PFSK-1 (cell line): ENCODE data around the gene GMDS.

Experiments used
- FOXP2 ChIP-seq: optimal IDR thresholded peaks from 2 replicates; pipeline ENCODE3; 2011; ENCODE audit warnings: borderline replicate concordance, control low read depth, inconsistent platforms; ENCODE audit not compliant: insufficient read depth; ENCODE audit errors: extremely low read length, extremely low read depth
- POLR2AphosphoS5 ChIP-seq: IDR thresholded peaks from 2 replicates; pipeline ENCODE4 v1.6.1; 2012; ENCODE audit warnings: low read depth, mild to moderate bottlenecking, control low read depth, low read length, moderate library complexity
- REST ChIP-seq, 2 experiments: IDR thresholded peaks; 2 replicates each; pipeline versions ENCODE4 v1.6.1 to v1.8.0; 2011 to 2012; ENCODE audit warnings: low read depth in 2 of 2, low read length in 2 of 2, control low read depth in 1 of 2, inconsistent platforms in 1 of 2, mild to moderate bottlenecking in 1 of 2, moderate library complexity in 1 of 2; ENCODE audit not compliant: insufficient read depth in 1 of 2
- SIN3A ChIP-seq: IDR thresholded peaks from 2 replicates; pipeline ENCODE4 v1.6.1; 2012; ENCODE audit warnings: mild to moderate bottlenecking, low read length, moderate library complexity, borderline replicate concordance; ENCODE audit not compliant: insufficient read depth
- TAF1 ChIP-seq: IDR thresholded peaks from 2 replicates; pipeline ENCODE4 v1.6.1; 2012; ENCODE audit warnings: low read length, control low read depth, borderline replicate concordance; ENCODE audit not compliant: insufficient read depth

The GMDS gene

GRCh38 chr6:1597121-1597744, 648.2 kb downstream of the GMDS start:
- no peak for TF ChIP-seq TAF1
- TF ChIP-seq POLR2AphosphoS5, result no peak
- TF ChIP-seq SIN3A, result no peak
- TF ChIP-seq FOXP2, result no peak
- TF ChIP-seq REST (IDR thresholded peaks at IDR 0.05; ENCODE audit: insufficient read depth in 1 of 2, low read depth in 2 of 2, low read length in 2 of 2), result no peak

GRCh38 chr6:1596088-1596852, 649.1 kb downstream of the GMDS start:
- TF ChIP-seq TAF1, result no peak
- no peak for TF ChIP-seq SIN3A
- TF ChIP-seq REST (IDR thresholded peaks at IDR 0.05; ENCODE audit: insufficient read depth in 1 of 2, low read depth in 2 of 2, low read length in 2 of 2), result no peak
- TF ChIP-seq FOXP2, result no peak
- TF ChIP-seq POLR2AphosphoS5, result no peak

- TF ChIP-seq SIN3A, result no peak
These were observed 649.9 kb downstream of the GMDS start for GRCh38 chr6:1595271-1596087.

- TF ChIP-seq REST (IDR thresholded peaks at IDR 0.05; ENCODE audit: insufficient read depth in 1 of 2, low read depth in 2 of 2, low read length in 2 of 2), result no peak
These were observed 650.8 kb downstream of the GMDS start for GRCh38 chr6:1594445-1595200.

GRCh38 chr6:1593958-1594314, 651.5 kb downstream of the GMDS start:
- TF ChIP-seq TAF1 (no peak), FOXP2 (no peak), POLR2AphosphoS5 (no peak), SIN3A (no peak), REST (IDR thresholded peaks at IDR 0.05; ENCODE audit: insufficient read depth in 1 of 2, low read depth in 2 of 2, low read length in 2 of 2) (no peak)
